ENCODE data around the gene KRT5.

Gene KRT5

DNA sequence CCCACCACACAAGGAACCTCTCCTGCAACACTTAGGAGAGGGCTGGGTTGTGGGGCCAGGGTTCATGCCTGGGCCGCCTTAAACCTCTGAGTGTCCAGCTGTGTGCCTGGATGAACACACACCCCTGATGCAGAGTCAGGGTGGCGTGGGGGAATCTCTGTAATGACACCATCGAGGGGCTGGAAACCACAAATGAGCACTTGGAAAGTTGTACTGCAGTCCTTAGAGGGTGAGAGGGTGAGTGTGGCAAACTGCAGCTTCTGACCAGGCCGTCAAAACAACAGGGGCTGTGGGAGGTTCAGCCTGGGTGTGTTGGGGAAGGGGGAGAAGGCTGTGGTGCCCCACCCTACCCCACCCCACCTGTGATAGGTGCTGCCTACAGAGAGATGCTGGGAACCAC is 12.4 kb upstream of the KRT5 start:
- TF ChIP-seq, protein P1, sequence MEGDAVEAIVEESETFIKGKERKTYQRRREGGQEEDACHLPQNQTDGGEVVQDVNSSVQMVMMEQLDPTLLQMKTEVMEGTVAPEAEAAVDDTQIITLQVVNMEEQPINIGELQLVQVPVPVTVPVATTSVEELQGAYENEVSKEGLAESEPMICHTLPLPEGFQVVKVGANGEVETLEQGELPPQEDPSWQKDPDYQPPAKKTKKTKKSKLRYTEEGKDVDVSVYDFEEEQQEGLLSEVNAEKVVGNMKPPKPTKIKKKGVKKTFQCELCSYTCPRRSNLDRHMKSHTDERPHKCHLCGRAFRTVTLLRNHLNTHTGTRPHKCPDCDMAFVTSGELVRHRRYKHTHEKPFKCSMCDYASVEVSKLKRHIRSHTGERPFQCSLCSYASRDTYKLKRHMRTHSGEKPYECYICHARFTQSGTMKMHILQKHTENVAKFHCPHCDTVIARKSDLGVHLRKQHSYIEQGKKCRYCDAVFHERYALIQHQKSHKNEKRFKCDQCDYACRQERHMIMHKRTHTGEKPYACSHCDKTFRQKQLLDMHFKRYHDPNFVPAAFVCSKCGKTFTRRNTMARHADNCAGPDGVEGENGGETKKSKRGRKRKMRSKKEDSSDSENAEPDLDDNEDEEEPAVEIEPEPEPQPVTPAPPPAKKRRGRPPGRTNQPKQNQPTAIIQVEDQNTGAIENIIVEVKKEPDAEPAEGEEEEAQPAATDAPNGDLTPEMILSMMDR (IDR thresholded peaks at IDR 0.05; ENCODE audit: low read depth, low read length, missing control alignments), result no peak
- no peak for DNase-seq (ENCODE audit: low read depth)

DNA sequence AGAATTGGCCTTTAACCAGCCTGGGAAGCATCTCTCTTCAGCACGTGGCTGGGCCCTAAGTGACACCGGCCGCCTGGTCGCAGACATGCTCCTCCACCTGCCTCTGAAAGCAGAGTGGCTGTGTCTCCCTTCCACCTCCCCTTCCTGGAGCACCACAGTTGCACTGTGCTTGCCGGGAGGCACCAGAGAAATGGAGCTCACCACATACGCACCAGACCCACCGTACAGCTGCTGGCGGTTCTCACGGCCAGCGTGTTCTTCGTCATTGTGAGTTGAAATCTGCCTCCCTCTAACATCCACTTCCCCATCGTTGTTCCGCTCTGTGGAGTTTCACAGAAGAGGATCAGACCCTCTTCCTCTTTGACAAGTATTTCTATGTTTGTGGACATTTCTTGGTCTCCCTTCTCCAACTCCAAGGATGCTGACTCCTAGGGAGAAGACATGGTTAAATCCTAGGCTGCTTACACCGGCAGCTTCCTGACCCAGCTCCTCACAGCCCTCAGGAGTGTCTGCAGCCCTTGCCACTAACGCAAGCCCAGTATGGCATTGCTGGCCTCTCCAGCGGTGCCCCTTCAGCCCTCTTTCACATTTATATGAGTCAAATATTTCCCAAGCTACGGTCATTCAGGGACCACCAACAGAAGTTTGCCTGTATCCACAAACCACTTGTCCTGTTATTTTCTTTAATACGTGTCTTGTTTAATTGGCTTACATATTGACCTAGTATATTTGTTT is 11.5 kb upstream of the KRT5 start:
- H3K4me3 ChIP-seq (ENCODE audit: low read depth, low read length), result no peak overlapping the region
- DNase-seq (ENCODE audit: low read depth), result no peak
- TF ChIP-seq, protein P1 (IDR thresholded peaks at IDR 0.05; ENCODE audit: low read depth, low read length, missing control alignments), result no peak

More for the DNA sequence above, 12.4 kb upstream of the KRT5 start:
- H3K4me3 ChIP-seq (ENCODE audit: low read depth, low read length), result no peak overlapping the region

DNA sequence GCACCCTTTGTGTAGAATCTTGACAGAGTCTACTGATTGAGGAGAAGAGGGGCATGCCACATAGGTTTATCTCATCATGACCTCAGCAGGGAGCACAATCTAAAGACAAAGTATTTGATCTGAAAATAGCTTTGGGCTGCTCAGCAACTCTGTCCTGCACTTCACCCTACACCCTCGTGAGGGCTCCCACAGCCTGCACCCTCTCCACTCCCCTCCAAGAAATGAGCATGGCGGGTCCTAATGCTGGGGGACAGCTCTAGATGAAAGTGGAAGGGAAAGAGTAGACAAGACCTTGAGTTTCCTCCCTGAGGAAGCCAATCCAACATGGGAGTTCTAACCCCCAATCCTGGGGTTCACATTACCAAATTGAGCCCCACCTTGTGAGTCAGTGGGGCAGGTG is 10.7 kb upstream of the KRT5 start:
- DNase-seq (ENCODE audit: low read depth), result no peak
- TF ChIP-seq, protein P1 (IDR thresholded peaks at IDR 0.05; ENCODE audit: low read depth, low read length, missing control alignments), result no peak
- H3K4me3 ChIP-seq (ENCODE audit: low read depth, low read length), result no peak overlapping the region

DNA sequence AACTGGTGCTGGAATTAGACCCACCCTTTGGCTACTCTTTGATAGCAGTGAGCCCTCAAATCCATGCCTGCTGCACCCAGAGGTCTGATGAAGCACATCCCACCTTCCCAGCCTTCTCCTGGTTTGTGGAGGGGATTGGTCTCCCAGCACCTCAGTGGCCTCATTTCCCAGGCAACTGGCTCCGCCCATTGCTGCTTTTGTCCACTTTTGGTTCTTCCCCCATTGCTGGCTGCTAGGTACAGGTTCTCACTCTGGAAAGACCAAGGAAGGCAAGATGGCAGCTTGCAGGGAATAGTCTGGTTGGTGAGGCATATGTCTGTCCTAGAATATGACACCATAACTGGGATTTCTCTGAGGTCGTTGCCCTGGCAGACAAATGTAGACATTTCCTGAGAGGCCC is 10.2 kb upstream of the KRT5 start:
- H3K4me3 ChIP-seq (ENCODE audit: low read depth, low read length), result no peak overlapping the region
- DNase-seq (ENCODE audit: low read depth), result no peak
- TF ChIP-seq, protein P1 (IDR thresholded peaks at IDR 0.05; ENCODE audit: low read depth, low read length, missing control alignments), result no peak

DNA sequence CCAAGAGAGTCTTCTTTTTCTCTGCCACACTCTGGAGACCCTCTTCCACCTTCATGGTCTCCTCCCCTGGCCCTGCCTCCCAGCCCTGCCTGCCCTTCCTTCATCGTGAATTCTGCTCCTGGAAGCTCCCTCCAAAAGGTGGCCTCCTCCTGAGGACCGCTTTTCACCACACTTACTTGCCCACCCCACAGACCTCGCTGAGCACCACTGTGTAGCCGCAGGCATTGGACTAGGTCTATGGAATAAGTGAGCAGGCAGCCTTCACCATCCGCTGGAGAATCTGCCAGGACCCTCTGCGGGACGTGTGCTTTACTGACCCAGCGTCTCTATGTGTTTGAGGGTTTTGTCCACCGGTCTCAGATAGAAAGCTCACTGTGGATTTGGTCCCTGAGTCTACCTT is 9.7 kb upstream of the KRT5 start:
- no peak overlapping the region for H3K4me3 ChIP-seq (ENCODE audit: low read depth, low read length)
- no peak for DNase-seq (ENCODE audit: low read depth)
- TF ChIP-seq, protein P1 (IDR thresholded peaks at IDR 0.05; ENCODE audit: low read depth, low read length, missing control alignments), result no peak

DNA sequence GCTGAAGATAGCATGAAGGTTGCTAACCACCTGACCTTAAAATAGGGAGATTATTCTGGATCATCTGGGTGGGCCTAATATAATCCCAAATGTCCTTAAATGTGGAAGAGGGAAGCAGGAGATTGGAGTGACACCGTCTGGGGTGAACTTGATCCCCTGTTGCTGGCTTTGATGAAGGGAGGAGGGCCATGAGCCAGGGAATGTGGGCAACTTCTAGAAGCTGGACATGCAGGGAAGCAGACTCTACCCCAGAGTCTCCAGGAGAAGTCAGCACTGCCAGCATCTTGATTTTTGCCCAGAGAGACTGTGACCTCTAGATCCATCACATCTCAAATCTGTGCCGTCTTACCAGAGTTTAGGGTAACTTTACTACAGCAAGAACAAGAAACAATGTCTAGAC is 9.2 kb upstream of the KRT5 start:
- no peak overlapping the region for H3K4me3 ChIP-seq (ENCODE audit: low read depth, low read length)
- TF ChIP-seq, protein P1 (IDR thresholded peaks at IDR 0.05; ENCODE audit: low read depth, low read length, missing control alignments), result no peak
- no peak for DNase-seq (ENCODE audit: low read depth)

DNA sequence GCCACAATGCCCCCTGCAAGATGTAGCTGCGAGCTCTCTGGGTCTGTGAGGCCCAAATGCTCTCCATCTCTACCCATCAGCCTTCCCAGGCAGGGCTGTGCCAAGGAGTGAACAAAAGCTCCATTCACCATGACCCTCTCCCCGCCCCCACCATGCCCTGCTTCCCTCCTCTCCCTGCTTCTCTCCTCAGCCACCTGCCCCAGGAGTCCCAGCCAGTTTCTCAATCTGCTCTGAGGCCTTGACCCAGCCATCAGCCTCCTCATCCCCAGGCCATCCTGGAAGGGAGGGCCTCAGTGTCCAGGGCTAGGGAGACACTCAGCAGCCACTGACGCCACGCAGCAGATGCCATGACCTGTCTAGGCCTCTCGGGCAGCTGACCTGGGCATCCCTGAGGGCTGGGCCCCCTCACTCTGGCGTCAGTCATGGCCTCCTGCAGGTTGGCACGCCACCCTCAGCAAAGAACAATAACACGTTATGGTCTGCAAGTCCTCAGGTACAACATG is 8.5 kb upstream of the KRT5 start:
- TF ChIP-seq, protein P1 (IDR thresholded peaks at IDR 0.05; ENCODE audit: low read depth, low read length, missing control alignments), result no peak
- no peak overlapping the region for H3K4me3 ChIP-seq (ENCODE audit: low read depth, low read length)

More for the DNA sequence above, 8.5 kb upstream of the KRT5 start:
- DNase-seq (ENCODE audit: low read depth), result no peak

Data from GM12864 (cell line).